ENCODE measurements around the gene WDR54.
A peak's percentile ranks its signal among the peaks of the same experiment; 100 is the strongest.

The WDR54 gene

GRCh38 chr2:74375838-74376237, 45.7 kb upstream of the WDR54 start:
- DNase-seq (ENCODE audit: low read depth) = peak; percentile 54
- TF ChIP-seq MAX (IDR thresholded peaks at IDR 0.05; ENCODE audit: low read depth, low read length) = no peak
- no peak for TF ChIP-seq MYC (IDR thresholded peaks at IDR 0.05; ENCODE audit: low read depth, low read length)
- no peak for TF ChIP-seq CTCF (IDR thresholded peaks at IDR 0.05; ENCODE audit: low read depth, low read length)
- TF ChIP-seq POLR2A (IDR thresholded peaks at IDR 0.05; ENCODE audit: extremely low read depth, insufficient read length) = no peak
- H3K4me3 ChIP-seq (ENCODE audit: low read depth, low read length) = no peak overlapping the region

- no peak for DNase-seq (ENCODE audit: low read depth)
- TF ChIP-seq CTCF (IDR thresholded peaks at IDR 0.05; ENCODE audit: low read depth, low read length) (no peak), POLR2A (IDR thresholded peaks at IDR 0.05; ENCODE audit: extremely low read depth, insufficient read length) (no peak), MYC (IDR thresholded peaks at IDR 0.05; ENCODE audit: low read depth, low read length) (no peak)
These were observed 43.5 kb upstream of the WDR54 start for GRCh38 chr2:74378007-74378406.

GRCh38 chr2:74379851-74380789, 41.4 kb upstream of the WDR54 start, which contains the start of gene DCTN1:
Gene DCTN1, minus strand, starts transcription at chr2:74380311. Its CDS starts 274 bp downstream, at chr2:74380037.
- TF ChIP-seq MYC (IDR thresholded peaks at IDR 0.05; ENCODE audit: low read depth, low read length) (no peak), CTCF (IDR thresholded peaks at IDR 0.05; ENCODE audit: low read depth, low read length) (no peak), MAX (IDR thresholded peaks at IDR 0.05; ENCODE audit: low read depth, low read length) (no peak), POLR2A (IDR thresholded peaks at IDR 0.05; ENCODE audit: extremely low read depth, insufficient read length) (no peak)
- H3K4me3 ChIP-seq (ENCODE audit: low read depth, low read length) = no peak within 1 kb of the TSS
- DNase-seq (ENCODE audit: low read depth) = no peak

More at GRCh38 chr2:74378007-74378406, 43.5 kb upstream of the WDR54 start:
- H3K4me3 ChIP-seq (ENCODE audit: low read depth, low read length) = no peak overlapping the region

GRCh38 chr2:74381751-74382150, 39.8 kb upstream of the WDR54 start:
- no peak for DNase-seq (ENCODE audit: low read depth)
- no peak overlapping the region for H3K4me3 ChIP-seq (ENCODE audit: low read depth, low read length)
- TF ChIP-seq CTCF (IDR thresholded peaks at IDR 0.05; ENCODE audit: low read depth, low read length) (no peak), MAX (IDR thresholded peaks at IDR 0.05; ENCODE audit: low read depth, low read length) (no peak), POLR2A (IDR thresholded peaks at IDR 0.05; ENCODE audit: extremely low read depth, insufficient read length) (no peak), MYC (IDR thresholded peaks at IDR 0.05; ENCODE audit: low read depth, low read length) (no peak)

GRCh38 chr2:74383254-74383653, 38.3 kb upstream of the WDR54 start:
- TF ChIP-seq CTCF (IDR thresholded peaks at IDR 0.05; ENCODE audit: low read depth, low read length) (no peak), MYC (IDR thresholded peaks at IDR 0.05; ENCODE audit: low read depth, low read length) (no peak), MAX (IDR thresholded peaks at IDR 0.05; ENCODE audit: low read depth, low read length) (no peak), POLR2A (IDR thresholded peaks at IDR 0.05; ENCODE audit: extremely low read depth, insufficient read length) (no peak)
- no peak overlapping the region for H3K4me3 ChIP-seq (ENCODE audit: low read depth, low read length)
- no peak for DNase-seq (ENCODE audit: low read depth)

Data from NB4 (cell line).